ENCODE measurements around the gene CARD9. TPM values are rescaled to one million over a fixed set of nuclear protein-coding genes. Genes with fewer than 3 reads are reported as not detected.

Gene CARD9
- total RNA-seq, 2 experiments from 2014 or later: 0.92 to 1.7 TPM

DNA sequence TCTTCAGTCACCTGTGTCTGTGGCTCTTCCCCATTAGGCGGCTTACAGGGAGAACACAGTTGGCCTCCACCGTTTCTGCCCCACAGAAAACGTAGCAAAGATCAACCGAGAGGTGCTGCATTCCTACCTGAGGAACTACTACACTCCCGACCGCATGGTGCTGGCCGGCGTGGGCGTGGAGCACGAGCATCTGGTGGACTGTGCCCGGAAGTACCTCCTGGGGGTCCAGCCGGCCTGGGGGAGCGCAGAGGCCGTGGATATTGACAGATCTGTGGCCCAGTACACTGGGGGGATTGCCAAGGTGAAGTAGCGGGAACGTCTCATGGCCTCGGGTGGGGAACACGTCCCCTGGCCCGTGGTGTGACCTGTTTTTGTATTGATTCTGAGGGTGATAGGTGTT is 43.4 kb upstream of the CARD9 start:
- Histone ChIP-seq H3K27ac (ENCODE audit: low read depth, low read length, poor library complexity, severe bottlenecking) (no peak overlapping the region), H3K36me3 (ENCODE audit: insufficient read depth, low read length) (peaks cover 95% of the 10 kb centered on the region), H3K9me2 (ENCODE audit: insufficient read depth, low read length) (no peaks in the 10 kb centered on the region), H4K20me1 (ENCODE audit: insufficient read depth, low read length) (no peaks in the 10 kb centered on the region), H3K4me2 (ENCODE audit: low read length) (no peak overlapping the region), H3K79me2 (ENCODE audit: insufficient read depth, low read depth, low read length) (peaks cover 10% of the 10 kb centered on the region), H2AFZ (ENCODE audit: low read length) (no peak overlapping the region), H3K4me3 (ENCODE audit: low read depth, low read length, poor library complexity, severe bottlenecking) (no peak overlapping the region), H3K4me1 (ENCODE audit: insufficient read depth, low read length, poor library complexity, severe bottlenecking) (peaks cover 4% of the 10 kb centered on the region), H3K9me3 (ENCODE audit: low read length) (no peaks in the 10 kb centered on the region)
- ChIA-PET CTCF (ENCODE audit: unreplicated experiment) (no interaction called here), POLR2A (no interaction called here)
- DNase-seq (ENCODE audit: low spot score): no peak
- intact Hi-C loops (cut with micrococcal nuclease; ENCODE audit: unreplicated experiment): no loop called here
- no TSS peak for BruUV-seq (replicated peaks)
- TF ChIP-seq, protein P1, sequence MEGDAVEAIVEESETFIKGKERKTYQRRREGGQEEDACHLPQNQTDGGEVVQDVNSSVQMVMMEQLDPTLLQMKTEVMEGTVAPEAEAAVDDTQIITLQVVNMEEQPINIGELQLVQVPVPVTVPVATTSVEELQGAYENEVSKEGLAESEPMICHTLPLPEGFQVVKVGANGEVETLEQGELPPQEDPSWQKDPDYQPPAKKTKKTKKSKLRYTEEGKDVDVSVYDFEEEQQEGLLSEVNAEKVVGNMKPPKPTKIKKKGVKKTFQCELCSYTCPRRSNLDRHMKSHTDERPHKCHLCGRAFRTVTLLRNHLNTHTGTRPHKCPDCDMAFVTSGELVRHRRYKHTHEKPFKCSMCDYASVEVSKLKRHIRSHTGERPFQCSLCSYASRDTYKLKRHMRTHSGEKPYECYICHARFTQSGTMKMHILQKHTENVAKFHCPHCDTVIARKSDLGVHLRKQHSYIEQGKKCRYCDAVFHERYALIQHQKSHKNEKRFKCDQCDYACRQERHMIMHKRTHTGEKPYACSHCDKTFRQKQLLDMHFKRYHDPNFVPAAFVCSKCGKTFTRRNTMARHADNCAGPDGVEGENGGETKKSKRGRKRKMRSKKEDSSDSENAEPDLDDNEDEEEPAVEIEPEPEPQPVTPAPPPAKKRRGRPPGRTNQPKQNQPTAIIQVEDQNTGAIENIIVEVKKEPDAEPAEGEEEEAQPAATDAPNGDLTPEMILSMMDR (conservative IDR thresholded peaks at IDR 0.05; ENCODE audit: low read length): no peak
- TF ChIP-seq EZH2phosphoT487 (IDR thresholded peaks at IDR 0.05; ENCODE audit: borderline replicate concordance, low read depth, low read length): no peak

DNA sequence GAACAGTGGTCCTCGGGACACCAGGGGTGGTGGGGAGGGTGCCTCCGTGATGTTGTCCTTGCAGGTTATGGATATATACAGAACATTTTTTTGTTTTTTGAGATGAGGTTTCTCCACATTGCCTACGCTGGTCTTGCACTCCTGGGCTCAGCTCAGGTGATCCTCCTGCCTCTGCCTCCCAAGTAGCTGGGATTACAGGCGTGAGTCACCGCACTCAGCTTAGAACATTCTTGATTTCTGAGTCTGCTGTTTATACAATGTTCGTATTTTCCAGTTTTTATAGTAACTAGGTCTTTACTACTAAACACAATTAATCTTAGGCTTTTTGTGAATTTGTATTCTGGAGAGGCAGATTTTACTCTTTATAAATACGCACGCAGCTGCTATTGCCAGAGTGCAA is 43.0 kb upstream of the CARD9 start:
- Histone ChIP-seq H3K4me3 (ENCODE audit: low read depth, low read length, poor library complexity, severe bottlenecking) (no peak overlapping the region), H3K9me2 (ENCODE audit: insufficient read depth, low read length) (no peaks in the 10 kb centered on the region), H2AFZ (ENCODE audit: low read length) (no peak overlapping the region), H3K27ac (ENCODE audit: low read depth, low read length, poor library complexity, severe bottlenecking) (no peak overlapping the region), H4K20me1 (ENCODE audit: insufficient read depth, low read length) (no peaks in the 10 kb centered on the region), H3K4me2 (ENCODE audit: low read length) (no peak overlapping the region), H3K79me2 (ENCODE audit: insufficient read depth, low read depth, low read length) (peaks cover 15% of the 10 kb centered on the region), H3K4me1 (ENCODE audit: insufficient read depth, low read length, poor library complexity, severe bottlenecking) (peaks cover 9% of the 10 kb centered on the region), H3K36me3 (ENCODE audit: insufficient read depth, low read length) (peaks cover 93% of the 10 kb centered on the region), H3K9me3 (ENCODE audit: low read length) (no peaks in the 10 kb centered on the region)
- TF ChIP-seq, protein P1 (conservative IDR thresholded peaks at IDR 0.05; ENCODE audit: low read length): no peak
- no peak for TF ChIP-seq EZH2phosphoT487 (IDR thresholded peaks at IDR 0.05; ENCODE audit: borderline replicate concordance, low read depth, low read length)
- no peak for DNase-seq (ENCODE audit: low spot score)
- POLR2A ChIA-PET: no interaction called here
- CTCF ChIA-PET (ENCODE audit: unreplicated experiment): no interaction called here
- no TSS peak for BruUV-seq (replicated peaks)
- intact Hi-C loops (cut with micrococcal nuclease; ENCODE audit: unreplicated experiment): no loop called here

DNA sequence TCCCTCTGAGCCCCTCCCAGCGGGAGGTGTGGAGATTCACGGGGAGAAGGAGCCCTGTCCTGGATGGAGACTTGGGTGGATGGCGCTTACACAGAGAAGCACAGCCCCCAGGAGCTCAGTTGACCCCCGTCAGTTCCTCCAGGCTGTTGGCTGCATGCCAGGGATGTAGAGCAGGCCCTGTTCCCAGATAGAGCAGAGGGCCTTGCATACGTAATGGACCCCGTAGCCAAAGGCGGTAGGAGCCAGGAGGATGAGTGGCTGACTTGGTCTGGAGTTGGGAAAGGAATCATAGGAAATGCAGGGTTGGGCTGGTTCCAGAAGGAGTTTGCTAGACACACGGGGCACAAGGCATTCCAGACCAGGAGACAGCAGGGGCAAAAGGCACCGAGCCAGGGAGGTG is 39.5 kb upstream of the CARD9 start:
- H3K27ac ChIP-seq (ENCODE audit: low read depth, low read length, poor library complexity, severe bottlenecking): no peak overlapping the region
- H3K4me2 ChIP-seq (ENCODE audit: low read length): no peak overlapping the region
- POLR2A ChIA-PET: interaction anchor here (0.5 to 0.7 kb wide), 2 partner anchors 404 to 1536 kb away, joined by 3 read pairs; no protein-coding TSS in a partner anchor
- peaks cover 44% of the 10 kb centered on the region for H3K79me2 ChIP-seq (ENCODE audit: insufficient read depth, low read depth, low read length)
- no peak for TF ChIP-seq EZH2phosphoT487 (IDR thresholded peaks at IDR 0.05; ENCODE audit: borderline replicate concordance, low read depth, low read length)
- TF ChIP-seq, protein P1 (conservative IDR thresholded peaks at IDR 0.05; ENCODE audit: low read length): no peak
- H3K36me3 ChIP-seq (ENCODE audit: insufficient read depth, low read length): peaks cover 69% of the 10 kb centered on the region
- peaks cover 26% of the 10 kb centered on the region for H3K4me1 ChIP-seq (ENCODE audit: insufficient read depth, low read length, poor library complexity, severe bottlenecking)
- DNase-seq (ENCODE audit: low spot score): no peak
- BruUV-seq (replicated peaks): no TSS peak
- no peak overlapping the region for H3K4me3 ChIP-seq (ENCODE audit: low read depth, low read length, poor library complexity, severe bottlenecking)
- intact Hi-C loops (cut with micrococcal nuclease; ENCODE audit: unreplicated experiment): no loop called here
- no peaks in the 10 kb centered on the region for H4K20me1 ChIP-seq (ENCODE audit: insufficient read depth, low read length)
- H3K9me2 ChIP-seq (ENCODE audit: insufficient read depth, low read length): no peaks in the 10 kb centered on the region
- H3K9me3 ChIP-seq (ENCODE audit: low read length): no peaks in the 10 kb centered on the region
- CTCF ChIA-PET (ENCODE audit: unreplicated experiment): no interaction called here
- no peak overlapping the region for H2AFZ ChIP-seq (ENCODE audit: low read length)

Measured in OCI-LY7 (cell line).